B cell (primary cell): Measurements from ENCODE around the gene ERN1. TPM values are rescaled to one million over a fixed set of nuclear protein-coding genes. Genes with fewer than 3 reads are reported as not detected.

ENCODE experiments used
- ATAC-seq: fragments of 200-7000 bp; cut with Tn5 transposase; one replicate; pipeline ENCODE4 v1.10.0; 2021; ENCODE audit warnings: low read depth, mild to moderate bottlenecking, moderate number of reproducible peaks, moderate library complexity
- CTCF ChIA-PET: fragments of 350-600 bp; sonication (Branson Sonifier 250); formaldehyde crosslinking; loops from one replicate; lab custom pipeline; 2021; ENCODE audit warnings: antibody characterized with exemption, inconsistent platforms; lab: Charles Lee
- POLR2A ChIA-PET: fragments of 350-600 bp; sonication (Branson Sonifier 250); formaldehyde crosslinking; loops from one replicate; lab custom pipeline; 2021; ENCODE audit warnings: antibody characterized with exemption; lab: Charles Lee
- DNase-seq: peaks from one replicate; pipeline ENCODE4 v3.0.0; 2013
- H2AFZ ChIP-seq: 2 replicates; pipeline ENCODE4 v1.6.1; 2012; ENCODE audit warnings: mild to moderate bottlenecking, low read depth, low read length; ENCODE audit not compliant: insufficient read depth, poor library complexity, severe bottlenecking
- H3K27ac ChIP-seq, 2 donors: 1 replicate in 1 of 2; 2 replicates in 1 of 2; pipeline ENCODE4 v1.5.1; 2012 to 2013; ENCODE audit warnings: low read length in 2 of 2, mild to moderate bottlenecking in 2 of 2, moderate library complexity in 1 of 2
- H3K27me3 ChIP-seq, 4 experiments: fragments of 200-600 bp in 1 of 4; sonication (generic) in 1 of 4; replicated peaks in 1 of 4; 1 replicate in 2 of 4; 2 replicates in 2 of 4; pipeline versions ENCODE4 v1.6.1 to v1.7.0; 2013 to 2016; ENCODE audit warnings: low read length in 3 of 4, mild to moderate bottlenecking in 2 of 4, mixed read lengths in 1 of 4, moderate library complexity in 1 of 4; ENCODE audit not compliant: insufficient read depth in 4 of 4, control insufficient read depth in 3 of 4; ENCODE audit errors: control extremely low read depth in 1 of 4
- H3K36me3 ChIP-seq, 2 experiments: replicated peaks in 1 of 2; 1 replicate in 1 of 2; 2 replicates in 1 of 2; pipeline versions ENCODE4 v1.6.1 to v1.7.1; 2013; ENCODE audit warnings: low read length in 1 of 2; ENCODE audit not compliant: insufficient read depth in 2 of 2, control insufficient read depth in 1 of 2; ENCODE audit errors: control extremely low read depth in 1 of 2, extremely low read depth in 1 of 2
- H3K4me1 ChIP-seq, 2 donors: fragments of 200-600 bp in 1 of 2; sonication (generic) in 1 of 2; 1 replicate in 1 of 2; 2 replicates in 1 of 2; pipeline versions ENCODE4 v1.5.1 to v1.6.1; 2013 to 2017; ENCODE audit warnings: low read length in 2 of 2; ENCODE audit not compliant: control insufficient read depth in 2 of 2, insufficient read depth in 2 of 2
- H3K4me2 ChIP-seq: replicated peaks from 2 replicates; pipeline ENCODE3; 2012; ENCODE audit warnings: mild to moderate bottlenecking, low read depth, low read length; ENCODE audit not compliant: poor library complexity, severe bottlenecking
- H3K4me3 ChIP-seq, 5 experiments: fragments of 200-600 bp in 1 of 5; sonication (generic) in 1 of 5; 1 replicate in 3 of 5; 2 replicates in 2 of 5; pipeline versions ENCODE4 v1.5.1 to v1.7.0; 2011 to 2016; ENCODE audit warnings: low read length in 4 of 5, mild to moderate bottlenecking in 4 of 5, low read depth in 2 of 5, control low read depth in 1 of 5, moderate library complexity in 1 of 5; ENCODE audit not compliant: insufficient read depth in 1 of 5; ENCODE audit errors: control extremely low read depth in 1 of 5, extremely low read depth in 1 of 5
- H3K79me2 ChIP-seq: fragments of 200-600 bp; sonication (generic); one replicate; pipeline ENCODE4 v1.6.0; 2016; ENCODE audit warnings: low read length; ENCODE audit not compliant: control insufficient read depth, insufficient read depth
- H3K9ac ChIP-seq: fragments of 200-600 bp; sonication (generic); 2 replicates; pipeline ENCODE4 v1.6.1; 2017; ENCODE audit warnings: mild to moderate bottlenecking, low read length, moderate library complexity
- H3K9me3 ChIP-seq, 3 donors: one replicate each; pipeline versions ENCODE4 v1.6.1 to v1.7.1; 2013; ENCODE audit warnings: low read length in 2 of 3; ENCODE audit not compliant: control insufficient read depth in 2 of 3, insufficient read depth in 1 of 3; ENCODE audit errors: control extremely low read depth in 1 of 3
- H4K20me1 ChIP-seq: 2 replicates; pipeline ENCODE4 v1.6.0; 2012; ENCODE audit warnings: mild to moderate bottlenecking, low read length; ENCODE audit not compliant: insufficient read depth, control insufficient read depth, poor library complexity, severe bottlenecking
- H3K27ac Mint-ChIP-seq: one replicate; pipeline ENCODE4 v1.8.0; 2021; ENCODE audit warnings: mixed read lengths
- H3K27me3 Mint-ChIP-seq: one replicate; pipeline ENCODE4 v1.8.0; 2021; ENCODE audit warnings: mixed read lengths
- H3K4me1 Mint-ChIP-seq: one replicate; pipeline ENCODE4 v1.8.0; 2021; ENCODE audit warnings: mixed read lengths
- H3K4me3 Mint-ChIP-seq: one replicate; pipeline ENCODE4 v1.8.0; 2021; ENCODE audit warnings: mixed read lengths
- H3K9me3 Mint-ChIP-seq: one replicate; pipeline ENCODE4 v1.8.0; 2022; ENCODE audit warnings: mixed read lengths; ENCODE audit not compliant: insufficient read depth
- CTCF ChIP-seq: fragments of 200-600 bp; IDR thresholded peaks from one replicate; pipeline ENCODE4 v1.8.0; 2022; ENCODE audit warnings: antibody characterized with exemption, mild to moderate bottlenecking
- EZH2 ChIP-seq: IDR thresholded peaks from 2 replicates; pipeline ENCODE4 v1.6.1; 2012; ENCODE audit warnings: borderline replicate concordance, low read depth, mild to moderate bottlenecking, moderate library complexity, low read length; ENCODE audit not compliant: insufficient read depth, poor library complexity, severe bottlenecking
- WGBS: methylation state at CpG from one replicate; pipeline ENCODE4 v1.1.5; 2013; ENCODE audit warnings: missing lambda C conversion rate; ENCODE audit not compliant: insufficient coverage; 5-methylcytosine and 5-hydroxymethylcytosine counted together
- intact Hi-C: fragments of 100-400 bp; cut with micrococcal nuclease; formaldehyde crosslinking; loops from one replicate; pipeline ENCODE4 v1.10.0; 2022
- polyA plus RNA-seq: library from polyadenylated mRNA; depleted of rRNA; stranded (reverse); fragments of >200 nt; gene quantifications from 2 replicates; pipeline ENCODE4 v1.2.3, GENCODE V29; 2012
- total RNA-seq, 2 donors: library from RNA; stranded (reverse); fragments of 120-200 nt in 1 of 2; gene quantifications; 1 replicate in 1 of 2; 2 replicates in 1 of 2; pipeline versions ENCODE4 v1.2.3 to v1.2.4, GENCODE V29; 2013 to 2022

ERN1 gene
- total and polyA plus RNA-seq, 2 donors (not counting 1 experiment from before 2014, with no cell fraction given): 7.0 to 19.4 TPM

GRCh38 chr17:64107500-64108236, 22.3 kb downstream of the ERN1 start:
- Mint-ChIP-seq H3K4me3 (no peak overlapping the region), H3K9me3 (no peaks in the 10 kb centered on the region), H3K4me1 (peaks cover 2% of the 10 kb centered on the region), H3K27me3 (no peaks in the 10 kb centered on the region), H3K27ac (no peak overlapping the region)
- Histone ChIP-seq H3K4me2 (no peak overlapping the region), H3K79me2 (no peaks in the 10 kb centered on the region), H3K9me3 (no peaks in the 10 kb centered on the region), H3K4me1 (peaks cover 0 to 3% of the 10 kb centered on the region in 2 donors), H2AFZ (no peak overlapping the region), H3K9ac (no peak overlapping the region), H4K20me1 (no peaks in the 10 kb centered on the region), H3K27ac (no peak overlapping the region), H3K36me3 (no peaks in the 10 kb centered on the region), H3K4me3 (no peak overlapping the region), H3K27me3 (no peaks in the 10 kb centered on the region)
- DNase-seq (no peak), ATAC-seq (no peak)
- WGBS: 100% methylated on average over 1 of the region's 5 CpGs
- intact Hi-C loops: no loop called here
- ChIA-PET CTCF (interaction anchor here (0.6 to 2.8 kb wide), 3 partner anchors 26 to 436 kb away, joined by 3 to 6 read pairs (median 3); no protein-coding TSS in a partner anchor), POLR2A (no interaction called here)
- TF ChIP-seq EZH2 (no peak), CTCF (no peak)

- Histone ChIP-seq H3K9me3 (no peaks in the 10 kb centered on the region), H3K27ac (no peak overlapping the region), H4K20me1 (no peaks in the 10 kb centered on the region), H3K4me1 (no peaks in the 10 kb centered on the region), H3K36me3 (no peaks in the 10 kb centered on the region), H2AFZ (no peak overlapping the region), H3K27me3 (no peaks in the 10 kb centered on the region), H3K9ac (no peak overlapping the region), H3K4me2 (no peak overlapping the region), H3K4me3 (no peak overlapping the region), H3K79me2 (no peaks in the 10 kb centered on the region)
- intact Hi-C loops: no loop called here
- ChIA-PET CTCF (interaction anchor here (2.8 kb wide), 1 partner anchor 78 kb away, joined by 6 read pairs; no protein-coding TSS in a partner anchor), POLR2A (no interaction called here)
- no peaks in the 10 kb centered on the region for H3K27me3 Mint-ChIP-seq
- TF ChIP-seq EZH2 (no peak), CTCF (no peak)
- H3K4me3 Mint-ChIP-seq: no peak overlapping the region
- no peaks in the 10 kb centered on the region for H3K9me3 Mint-ChIP-seq
- WGBS: 100% methylated on average over 2 of the region's 3 CpGs
- H3K4me1 Mint-ChIP-seq: no peaks in the 10 kb centered on the region
- no peak for ATAC-seq
- H3K27ac Mint-ChIP-seq: no peak overlapping the region
- DNase-seq: no peak
These were observed 23.0 kb downstream of the ERN1 start for GRCh38 chr17:64106918-64107317.
